22Rv1 (cell line): ENCODE results near the gene TRIP11.

Experiments
- ZFX ChIP-seq: fragments of 450-650 bp; IDR thresholded peaks from 2 replicates; pipeline ENCODE4 v1.6.1; 2017; ENCODE audit warnings: antibody characterized with exemption, borderline replicate concordance
- TF ChIP-seq, protein P1 (sequence below): fragments of 450-650 bp; IDR thresholded peaks from 2 replicates; pipeline ENCODE4 v1.5.1; 2017; ENCODE audit warnings: mild to moderate bottlenecking

DNA sequence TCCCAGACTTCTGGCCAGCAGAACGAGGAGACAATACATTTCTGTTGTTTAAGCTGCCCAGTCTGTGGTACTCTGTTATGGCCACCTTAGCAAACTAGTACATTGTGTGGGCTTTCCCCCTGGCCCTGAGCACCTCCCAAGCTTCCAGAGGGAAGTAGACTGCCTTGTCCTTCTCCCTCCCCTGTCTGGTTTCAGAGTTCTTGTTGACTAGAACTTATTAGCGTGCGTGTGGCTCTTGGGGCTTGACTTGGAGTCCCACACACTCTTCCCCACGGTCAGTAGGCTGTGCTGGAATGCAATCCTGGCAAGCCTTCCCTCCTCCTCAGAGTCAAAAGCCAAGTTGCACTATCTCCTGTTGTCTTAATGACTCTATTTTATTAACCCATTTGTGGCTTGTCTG lies 120.0 kb downstream of the TRIP11 start:
- TF ChIP-seq, protein P1, sequence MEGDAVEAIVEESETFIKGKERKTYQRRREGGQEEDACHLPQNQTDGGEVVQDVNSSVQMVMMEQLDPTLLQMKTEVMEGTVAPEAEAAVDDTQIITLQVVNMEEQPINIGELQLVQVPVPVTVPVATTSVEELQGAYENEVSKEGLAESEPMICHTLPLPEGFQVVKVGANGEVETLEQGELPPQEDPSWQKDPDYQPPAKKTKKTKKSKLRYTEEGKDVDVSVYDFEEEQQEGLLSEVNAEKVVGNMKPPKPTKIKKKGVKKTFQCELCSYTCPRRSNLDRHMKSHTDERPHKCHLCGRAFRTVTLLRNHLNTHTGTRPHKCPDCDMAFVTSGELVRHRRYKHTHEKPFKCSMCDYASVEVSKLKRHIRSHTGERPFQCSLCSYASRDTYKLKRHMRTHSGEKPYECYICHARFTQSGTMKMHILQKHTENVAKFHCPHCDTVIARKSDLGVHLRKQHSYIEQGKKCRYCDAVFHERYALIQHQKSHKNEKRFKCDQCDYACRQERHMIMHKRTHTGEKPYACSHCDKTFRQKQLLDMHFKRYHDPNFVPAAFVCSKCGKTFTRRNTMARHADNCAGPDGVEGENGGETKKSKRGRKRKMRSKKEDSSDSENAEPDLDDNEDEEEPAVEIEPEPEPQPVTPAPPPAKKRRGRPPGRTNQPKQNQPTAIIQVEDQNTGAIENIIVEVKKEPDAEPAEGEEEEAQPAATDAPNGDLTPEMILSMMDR = no peak
- TF ChIP-seq ZFX = no peak
